GM18517 (cell line): Measurements from ENCODE around the gene GPT2.
A peak's percentile ranks its signal among the peaks of the same experiment; 100 is the strongest.

Experiments used
- ATAC-seq: cut with Tn5 transposase; IDR thresholded peaks from one replicate; pipeline ENCODE4 v1.9.1; 2021; ENCODE audit warnings: mild to moderate bottlenecking, moderate library complexity; ENCODE audit not compliant: unreplicated experiment

GPT2 gene

GRCh38 chr16:46895399-46896313 is 11.5 kb downstream of the GPT2 start:
- no peak for ATAC-seq

GRCh38 chr16:46896314-46896968 is 12.3 kb downstream of the GPT2 start:
- ATAC-seq: no peak

GRCh38 chr16:46897471-46897870 is 13.3 kb downstream of the GPT2 start:
- no peak for ATAC-seq

GRCh38 chr16:46898006-46898405 is 13.8 kb downstream of the GPT2 start:
- no peak for ATAC-seq

- ATAC-seq: no peak
These were observed 15.4 kb downstream of the GPT2 start for GRCh38 chr16:46899443-46900143.

- ATAC-seq: no peak
These were observed 16.5 kb downstream of the GPT2 start for GRCh38 chr16:46900455-46901235.

- ATAC-seq: no peak
These were observed 17.5 kb downstream of the GPT2 start for GRCh38 chr16:46901709-46902108.

- ATAC-seq: no peak
These were observed 19.2 kb downstream of the GPT2 start for GRCh38 chr16:46903255-46903905.

GRCh38 chr16:46904471-46904870 is 20.3 kb downstream of the GPT2 start:
- ATAC-seq: no peak

GRCh38 chr16:46906360-46907060 is 22.3 kb downstream of the GPT2 start:
- ATAC-seq: no peak

- no peak for ATAC-seq
These were observed 23.1 kb downstream of the GPT2 start for GRCh38 chr16:46907061-46907774.

GRCh38 chr16:46908540-46909372 is 24.6 kb downstream of the GPT2 start:
- no peak for ATAC-seq

- peak; percentile 70 for ATAC-seq
These were observed 26.9 kb downstream of the GPT2 start for GRCh38 chr16:46911038-46911437.

- no peak for ATAC-seq
These were observed 27.5 kb downstream of the GPT2 start for GRCh38 chr16:46911650-46912049.

- no peak for ATAC-seq
These were observed 30.5 kb downstream of the GPT2 start for GRCh38 chr16:46914556-46915201.

GRCh38 chr16:46915483-46916025 is 31.4 kb downstream of the GPT2 start:
- no peak for ATAC-seq

- ATAC-seq: no peak
These were observed 32.8 kb downstream of the GPT2 start for GRCh38 chr16:46916980-46917379.
